Esophagus squamous epithelium (tissue), 4 donors: ENCODE data around the gene SRGAP1.
"Not testable (repeated sequence)": the region's sequence is repeated elsewhere in the genome, so short reads cannot be mapped to it uniquely, and the experiment has no call there.

ENCODE experiments used
- CTCF ChIP-seq, 6 experiments: fragments of 450-650 bp in 4 of 6; fragments of 200-600 bp in 2 of 6; sonication (generic) in 2 of 6; IDR thresholded peaks; one replicate each; pipeline ENCODE4 v1.5.1; 2016 to 2019; ENCODE audit warnings: antibody characterized with exemption in 6 of 6, mild to moderate bottlenecking in 4 of 6, moderate library complexity in 4 of 6
- POLR2A ChIP-seq, 4 donors: fragments of 450-650 bp; IDR thresholded peaks; one replicate each; pipeline ENCODE4 v1.6.1; 2017; ENCODE audit warnings: antibody characterized with exemption in 4 of 4, mild to moderate bottlenecking in 4 of 4, moderate library complexity in 3 of 4

- not testable (repeated sequence) for TF ChIP-seq POLR2A, CTCF (IDR thresholded peaks at IDR 0.05)
These were observed 15.4 kb downstream of the SRGAP1 start for GRCh38 chr12:63859880-63860279.
